Putamen (tissue), 1 donor: ENCODE measurements around the gene AMD1.
"Not testable (repeated sequence)": the region's sequence is repeated elsewhere in the genome, so short reads cannot be mapped to it uniquely, and the experiment has no call there.

Experiments used
- DNase-seq: peaks from one replicate; pipeline ENCODE4 v3.0.0-alpha.2; 2016; ENCODE audit warnings: low spot score

The AMD1 gene

GRCh38 chr6:110878751-110879522, 4.4 kb downstream of the AMD1 start:
- peak; percentile 48 for DNase-seq

- DNase-seq, result no peak
Observed at GRCh38 chr6:110880651-110881050, 6.1 kb downstream of the AMD1 start.

GRCh38 chr6:110881546-110882273, 7.1 kb downstream of the AMD1 start:
- DNase-seq, result no peak

- DNase-seq, result no peak
Observed at GRCh38 chr6:110882274-110882619, 7.7 kb downstream of the AMD1 start.

- DNase-seq, result no peak
Observed at GRCh38 chr6:110882824-110883554, 8.4 kb downstream of the AMD1 start.

- no peak for DNase-seq
Observed at GRCh38 chr6:110884321-110884720, 9.7 kb downstream of the AMD1 start.

- no peak for DNase-seq
Observed at GRCh38 chr6:110885526-110885925, 10.9 kb downstream of the AMD1 start.

GRCh38 chr6:110886555-110887167, 12.1 kb downstream of the AMD1 start:
- no peak for DNase-seq

- DNase-seq, result no peak
Observed at GRCh38 chr6:110890288-110890687, 15.7 kb downstream of the AMD1 start.

GRCh38 chr6:110895907-110896608, 21.5 kb downstream of the AMD1 start:
- no peak for DNase-seq

- DNase-seq, result no peak
Observed at GRCh38 chr6:110897433-110897832, 22.8 kb downstream of the AMD1 start.

- no peak for DNase-seq
Observed at GRCh38 chr6:110898111-110898510, 23.5 kb downstream of the AMD1 start.

- no peak for DNase-seq
Observed at GRCh38 chr6:110900028-110900598, 25.5 kb downstream of the AMD1 start.

GRCh38 chr6:110901601-110902000, 27.0 kb downstream of the AMD1 start:
- DNase-seq, result not testable (repeated sequence)

- no peak for DNase-seq
Observed at GRCh38 chr6:110902091-110902490, 27.5 kb downstream of the AMD1 start.

GRCh38 chr6:110906273-110906672, 31.7 kb downstream of the AMD1 start:
- not testable (repeated sequence) for DNase-seq

GRCh38 chr6:110930781-110931180, 56.2 kb downstream of the AMD1 start:
- DNase-seq, result no peak

GRCh38 chr6:110933912-110934311, 59.3 kb downstream of the AMD1 start:
- no peak for DNase-seq

- DNase-seq, result no peak
Observed at GRCh38 chr6:110934381-110934898, 59.9 kb downstream of the AMD1 start.

GRCh38 chr6:110935171-110935570, 60.6 kb downstream of the AMD1 start:
- no peak for DNase-seq

GRCh38 chr6:110938171-110938570, 63.6 kb downstream of the AMD1 start:
- DNase-seq, result no peak
